HCT116 (cell line): ENCODE results near the gene SAP130. TPM values are rescaled to one million over a fixed set of nuclear protein-coding genes. Genes with fewer than 3 reads are reported as not detected.

ENCODE experiments used
- ATAC-seq: fragments of 200-7000 bp; cut with Tn5 transposase; 2 replicates; pipeline ENCODE4 v1.9.1; 2020; ENCODE audit warnings: mild to moderate bottlenecking, moderate library complexity
- BruUV-seq: library from RNA; stranded (reverse); fragments of 400-500 nt; replicated peaks from 2 replicates; lab custom pipeline; 2021; lab: Mats Ljungman, UMichigan
- CTCF ChIA-PET: fragments of 300-600 bp; sonication (Branson Sonifier 250); formaldehyde crosslinking; loops from one replicate; lab custom pipeline; 2021; ENCODE audit warnings: antibody characterized with exemption; lab: Charles Lee
- POLR2A ChIA-PET: fragments of 300-600, 350-600 bp; sonication (Branson Sonifier 250); formaldehyde crosslinking; loops from one replicate; lab custom pipeline; 2021; ENCODE audit warnings: antibody characterized with exemption; lab: Charles Lee
- RAD21 ChIA-PET, 2 experiments: fragments of 300-600 bp; sonication (Branson Sonifier 250); formaldehyde crosslinking; loops; one replicate each; lab custom pipeline; 2023; ENCODE audit warnings: low total read pairs in 2 of 2; ENCODE audit not compliant: uncharacterized antibody in 2 of 2, unreplicated experiment in 2 of 2, low non-redundant PET in 1 of 2; lab: Charles Lee
- DNase-seq: peaks from one replicate; pipeline ENCODE4 v3.0.0-alpha.2; 2010; ENCODE audit warnings: low read depth, low spot score
- H2AFZ ChIP-seq: fragments of 200-600 bp; shearing (Covaris generic), sonication (generic); 2 replicates; pipeline ENCODE4 v1.6.1; 2017; ENCODE audit warnings: low read depth, mixed run types, mixed read lengths, antibody characterized with exemption, low read length; ENCODE audit not compliant: poor library complexity, severe bottlenecking
- H3K27ac ChIP-seq: 2 replicates; pipeline ENCODE4 v1.5.1; 2012; ENCODE audit warnings: low read depth, low read length
- H3K27me3 ChIP-seq: fragments of 200-600 bp; sonication (generic); 2 replicates; pipeline ENCODE4 v1.6.1; 2016; ENCODE audit warnings: mixed run types, low read length, mixed read lengths; ENCODE audit not compliant: insufficient read depth
- H3K36me3 ChIP-seq, 2 experiments: fragments of 200-500 bp in 1 of 2; fragments of 200-600 bp in 1 of 2; sonication (Bioruptor generic) in 1 of 2; sonication (generic) in 1 of 2; 2 replicates each; pipeline versions ENCODE4 v1.5.1 to v1.6.1; 2014 to 2016; ENCODE audit warnings: low read length in 2 of 2, inconsistent platforms in 1 of 2, mixed read lengths in 1 of 2, mixed run types in 1 of 2; ENCODE audit not compliant: insufficient read depth in 2 of 2, control insufficient read depth in 1 of 2
- H3K4me1 ChIP-seq, 2 experiments: fragments of 200-600 bp in 1 of 2; sonication (generic) in 1 of 2; 2 replicates each; pipeline versions ENCODE4 v1.5.1 to v1.6.1; 2012 to 2017; ENCODE audit warnings: low read length in 2 of 2, inconsistent platforms in 1 of 2, mild to moderate bottlenecking in 1 of 2, mixed read lengths in 1 of 2, mixed run types in 1 of 2, moderate library complexity in 1 of 2; ENCODE audit not compliant: insufficient read depth in 2 of 2, control insufficient read depth in 1 of 2
- H3K4me2 ChIP-seq: fragments of 200-600 bp; sonication (generic); 2 replicates; pipeline ENCODE4 v1.6.1; 2017; ENCODE audit warnings: mixed run types, low read length, mixed read lengths
- H3K4me3 ChIP-seq, 2 experiments: fragments of 200-600 bp in 1 of 2; sonication (generic) in 1 of 2; replicated peaks in 1 of 2; 2 replicates each; pipeline ENCODE4 v1.5.1; 2011 to 2016; ENCODE audit warnings: low read length in 2 of 2, control low read depth in 1 of 2, low read depth in 1 of 2, mild to moderate bottlenecking in 1 of 2, mixed read lengths in 1 of 2, mixed run types in 1 of 2
- H3K79me2 ChIP-seq: fragments of 200-600 bp; sonication (generic); 2 replicates; pipeline ENCODE4 v1.6.1; 2017; ENCODE audit warnings: mild to moderate bottlenecking, mixed run types, low read length, moderate library complexity, mixed read lengths; ENCODE audit not compliant: insufficient read depth
- H3K9ac ChIP-seq: fragments of 200-600 bp; sonication (generic); 2 replicates; pipeline ENCODE4 v1.6.1; 2016; ENCODE audit warnings: low read length, mixed read lengths
- H3K9me2 ChIP-seq: fragments of 200-600 bp; sonication (generic), shearing (Covaris generic); 2 replicates; pipeline ENCODE4 v1.6.1; 2017; ENCODE audit warnings: mixed run types, mild to moderate bottlenecking, moderate library complexity; ENCODE audit not compliant: insufficient read depth
- H3K9me3 ChIP-seq, 2 experiments: fragments of 200-500 bp in 1 of 2; fragments of 200-600 bp in 1 of 2; sonication (Bioruptor generic) in 1 of 2; sonication (generic) in 1 of 2; 2 replicates each; pipeline ENCODE4 v1.6.1; 2014 to 2017; ENCODE audit warnings: low read length in 2 of 2, mixed read lengths in 2 of 2, inconsistent platforms in 1 of 2, low read depth in 1 of 2, mild to moderate bottlenecking in 1 of 2, mixed run types in 1 of 2, moderate library complexity in 1 of 2; ENCODE audit not compliant: control insufficient read depth in 1 of 2, insufficient read depth in 1 of 2
- H4K20me1 ChIP-seq: fragments of 200-600 bp; sonication (generic), shearing (Covaris generic); 2 replicates; pipeline ENCODE4 v1.6.1; 2017; ENCODE audit warnings: mixed run types, mild to moderate bottlenecking, moderate library complexity; ENCODE audit not compliant: insufficient read depth
- ATF3 ChIP-seq: IDR thresholded peaks from 2 replicates; pipeline ENCODE4 v1.6.1; 2012
- CBX3 ChIP-seq: IDR thresholded peaks from 2 replicates; pipeline ENCODE4 v1.6.1; 2012; ENCODE audit warnings: low read depth
- EGR1 ChIP-seq: IDR thresholded peaks from 2 replicates; pipeline ENCODE4 v1.6.1; 2012; ENCODE audit warnings: low read depth
- ELF1 ChIP-seq: IDR thresholded peaks from 2 replicates; pipeline ENCODE4 v1.6.1; 2012; ENCODE audit warnings: low read depth, borderline replicate concordance
- EZH2phosphoT487 ChIP-seq: fragments of 200-600 bp; IDR thresholded peaks from 2 replicates; pipeline ENCODE4 v1.6.1; 2018; ENCODE audit warnings: antibody characterized with exemption, borderline replicate concordance
- FOSL1 ChIP-seq: IDR thresholded peaks from 2 replicates; pipeline ENCODE4 v1.6.1; 2012; ENCODE audit warnings: low read depth
- JUND ChIP-seq: IDR thresholded peaks from 2 replicates; pipeline ENCODE4 v1.6.1; 2012
- POLR2AphosphoS5 ChIP-seq: IDR thresholded peaks from 2 replicates; pipeline ENCODE4 v1.6.1; 2011; ENCODE audit warnings: mild to moderate bottlenecking, low read depth, low read length, moderate library complexity
- SIN3A ChIP-seq: IDR thresholded peaks from 2 replicates; pipeline ENCODE4 v1.6.1; 2012; ENCODE audit warnings: low read depth
- SP1 ChIP-seq: IDR thresholded peaks from 2 replicates; pipeline ENCODE4 v1.6.1; 2012; ENCODE audit warnings: low read depth
- TCF7L2 ChIP-seq: IDR thresholded peaks from 2 replicates; pipeline ENCODE4 v1.7.0; 2011; ENCODE audit warnings: borderline replicate concordance, inconsistent platforms; ENCODE audit not compliant: insufficient read depth, insufficient read length; ENCODE audit errors: extremely low read depth
- YY1 ChIP-seq: IDR thresholded peaks from 2 replicates; pipeline ENCODE4 v1.6.1; 2011; ENCODE audit warnings: low read length, low read depth, moderate library complexity, mild to moderate bottlenecking; ENCODE audit not compliant: insufficient replicate concordance; ENCODE audit errors: extremely low read depth
- ZFX ChIP-seq: fragments of 450-650 bp; IDR thresholded peaks from 2 replicates; pipeline ENCODE4 v1.6.1; 2017
- ZNF274 ChIP-seq: fragments of 200-500 bp; sonication (Bioruptor generic); IDR thresholded peaks from 2 replicates; pipeline ENCODE4 v1.6.1; 2014; ENCODE audit warnings: mild to moderate bottlenecking, low read depth, low read length, inconsistent platforms
- intact Hi-C: fragments of 100-400 bp; cut with micrococcal nuclease; formaldehyde crosslinking; loops from 2 replicates; pipeline ENCODE4 v1.10.0; 2022
- total RNA-seq: library from RNA; stranded (reverse); gene quantifications from one replicate; pipeline ENCODE4 v1.2.1, GENCODE V29; 2021; ENCODE audit not compliant: unreplicated experiment
- TF ChIP-seq, protein P1 (sequence below): IDR thresholded peaks from 2 replicates; pipeline ENCODE4 v1.6.1; 2011; ENCODE audit warnings: mild to moderate bottlenecking, low read length, moderate library complexity; ENCODE audit not compliant: insufficient replicate concordance; ENCODE audit errors: extremely low read depth
- TF ChIP-seq, protein P2 (sequence below): IDR thresholded peaks from 2 replicates; pipeline ENCODE4 v1.6.1; 2012; ENCODE audit warnings: low read depth
- TF ChIP-seq, protein P3 (sequence below): IDR thresholded peaks from 2 replicates; pipeline ENCODE4 v1.6.1; 2012

SAP130 gene
- total RNA-seq, 1 experiment from 2014 or later: 29.5 TPM

DNA sequence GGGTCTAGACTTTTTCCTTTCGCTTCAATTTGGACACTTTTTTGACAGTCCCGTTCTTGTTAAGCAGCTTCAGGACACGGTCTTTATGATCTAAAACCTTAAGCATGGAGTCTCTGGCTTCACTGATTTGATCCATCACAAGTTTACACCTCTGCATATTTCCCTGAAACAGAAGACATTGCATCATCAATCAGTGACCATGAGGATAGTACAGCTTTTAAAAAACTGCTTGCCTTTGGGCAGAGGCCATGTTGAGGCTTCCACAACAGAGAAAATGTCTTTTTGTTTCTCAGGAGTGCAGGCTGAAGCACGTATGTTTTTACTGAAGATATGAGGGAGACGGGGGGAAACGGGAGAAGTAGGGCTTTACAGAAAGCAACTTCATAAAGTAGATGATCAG lies 85.9 kb downstream of the SAP130 start (continued):
- TF ChIP-seq POLR2AphosphoS5 (no peak), FOSL1 (no peak), JUND (no peak), TCF7L2 (no peak), SP1 (no peak), ZNF274 (no peak), SIN3A (no peak), ATF3 (no peak), EZH2phosphoT487 (no peak), EGR1 (no peak)

DNA sequence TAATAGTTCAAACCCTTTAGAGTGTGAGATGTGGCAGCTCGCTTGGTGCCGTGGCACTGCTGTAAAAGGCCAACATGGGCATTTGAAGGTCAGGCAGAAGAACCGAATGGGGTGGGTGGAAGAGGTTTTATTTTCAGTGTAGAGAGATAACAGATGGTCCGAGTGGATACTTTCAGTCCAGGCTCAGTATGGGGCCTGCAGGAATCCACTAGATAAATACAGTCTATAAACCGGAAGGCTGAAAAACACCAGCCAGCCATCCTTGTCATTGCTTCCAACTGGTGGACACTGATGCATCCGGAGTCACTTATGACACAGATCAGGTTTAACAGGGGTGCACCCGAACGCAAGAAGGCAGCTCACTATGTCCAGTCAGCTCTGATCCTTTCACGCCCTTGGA lies 86.4 kb downstream of the SAP130 start:
- BruUV-seq: no TSS peak
- TF ChIP-seq ATF3 (no peak), EGR1 (no peak), JUND (no peak), ELF1 (no peak), YY1 (no peak), POLR2AphosphoS5 (no peak), CBX3 (no peak), ZNF274 (no peak), ZFX (no peak)
- TF ChIP-seq, protein P1, sequence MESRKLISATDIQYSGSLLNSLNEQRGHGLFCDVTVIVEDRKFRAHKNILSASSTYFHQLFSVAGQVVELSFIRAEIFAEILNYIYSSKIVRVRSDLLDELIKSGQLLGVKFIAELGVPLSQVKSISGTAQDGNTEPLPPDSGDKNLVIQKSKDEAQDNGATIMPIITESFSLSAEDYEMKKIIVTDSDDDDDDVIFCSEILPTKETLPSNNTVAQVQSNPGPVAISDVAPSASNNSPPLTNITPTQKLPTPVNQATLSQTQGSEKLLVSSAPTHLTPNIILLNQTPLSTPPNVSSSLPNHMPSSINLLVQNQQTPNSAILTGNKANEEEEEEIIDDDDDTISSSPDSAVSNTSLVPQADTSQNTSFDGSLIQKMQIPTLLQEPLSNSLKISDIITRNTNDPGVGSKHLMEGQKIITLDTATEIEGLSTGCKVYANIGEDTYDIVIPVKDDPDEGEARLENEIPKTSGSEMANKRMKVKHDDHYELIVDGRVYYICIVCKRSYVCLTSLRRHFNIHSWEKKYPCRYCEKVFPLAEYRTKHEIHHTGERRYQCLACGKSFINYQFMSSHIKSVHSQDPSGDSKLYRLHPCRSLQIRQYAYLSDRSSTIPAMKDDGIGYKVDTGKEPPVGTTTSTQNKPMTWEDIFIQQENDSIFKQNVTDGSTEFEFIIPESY: no peak
- TF ChIP-seq, protein P2, sequence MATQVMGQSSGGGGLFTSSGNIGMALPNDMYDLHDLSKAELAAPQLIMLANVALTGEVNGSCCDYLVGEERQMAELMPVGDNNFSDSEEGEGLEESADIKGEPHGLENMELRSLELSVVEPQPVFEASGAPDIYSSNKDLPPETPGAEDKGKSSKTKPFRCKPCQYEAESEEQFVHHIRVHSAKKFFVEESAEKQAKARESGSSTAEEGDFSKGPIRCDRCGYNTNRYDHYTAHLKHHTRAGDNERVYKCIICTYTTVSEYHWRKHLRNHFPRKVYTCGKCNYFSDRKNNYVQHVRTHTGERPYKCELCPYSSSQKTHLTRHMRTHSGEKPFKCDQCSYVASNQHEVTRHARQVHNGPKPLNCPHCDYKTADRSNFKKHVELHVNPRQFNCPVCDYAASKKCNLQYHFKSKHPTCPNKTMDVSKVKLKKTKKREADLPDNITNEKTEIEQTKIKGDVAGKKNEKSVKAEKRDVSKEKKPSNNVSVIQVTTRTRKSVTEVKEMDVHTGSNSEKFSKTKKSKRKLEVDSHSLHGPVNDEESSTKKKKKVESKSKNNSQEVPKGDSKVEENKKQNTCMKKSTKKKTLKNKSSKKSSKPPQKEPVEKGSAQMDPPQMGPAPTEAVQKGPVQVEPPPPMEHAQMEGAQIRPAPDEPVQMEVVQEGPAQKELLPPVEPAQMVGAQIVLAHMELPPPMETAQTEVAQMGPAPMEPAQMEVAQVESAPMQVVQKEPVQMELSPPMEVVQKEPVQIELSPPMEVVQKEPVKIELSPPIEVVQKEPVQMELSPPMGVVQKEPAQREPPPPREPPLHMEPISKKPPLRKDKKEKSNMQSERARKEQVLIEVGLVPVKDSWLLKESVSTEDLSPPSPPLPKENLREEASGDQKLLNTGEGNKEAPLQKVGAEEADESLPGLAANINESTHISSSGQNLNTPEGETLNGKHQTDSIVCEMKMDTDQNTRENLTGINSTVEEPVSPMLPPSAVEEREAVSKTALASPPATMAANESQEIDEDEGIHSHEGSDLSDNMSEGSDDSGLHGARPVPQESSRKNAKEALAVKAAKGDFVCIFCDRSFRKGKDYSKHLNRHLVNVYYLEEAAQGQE: no peak
- TF ChIP-seq, protein P3, sequence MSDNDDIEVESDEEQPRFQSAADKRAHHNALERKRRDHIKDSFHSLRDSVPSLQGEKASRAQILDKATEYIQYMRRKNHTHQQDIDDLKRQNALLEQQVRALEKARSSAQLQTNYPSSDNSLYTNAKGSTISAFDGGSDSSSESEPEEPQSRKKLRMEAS: no peak
- Histone ChIP-seq H3K27me3 (no peaks in the 10 kb centered on the region), H3K79me2 (no peaks in the 10 kb centered on the region), H3K4me3 (no peak overlapping the region), H3K9ac (no peak overlapping the region), H2AFZ (no peak overlapping the region), H3K36me3 (peaks cover 13 to 34% of the 10 kb centered on the region in 2 experiments; a peak in 3 of 4 replicates), H3K4me2 (no peak overlapping the region), H4K20me1 (no peaks in the 10 kb centered on the region), H3K4me1 (no peaks in the 10 kb centered on the region), H3K9me3 (no peaks in the 10 kb centered on the region), H3K27ac (no peak overlapping the region), H3K9me2 (no peaks in the 10 kb centered on the region)
- no peak for DNase-seq
- CTCF ChIA-PET: no interaction called here
- ATAC-seq: no peak
- RAD21 ChIA-PET: no interaction called here
- POLR2A ChIA-PET: no interaction called here
- intact Hi-C loops: no loop called here
